ENCODE measurements around the gene PPM1B.
"Not testable (repeated sequence)": the region's sequence is repeated elsewhere in the genome, so short reads cannot be mapped to it uniquely, and the experiment has no call there.

PPM1B gene

DNA sequence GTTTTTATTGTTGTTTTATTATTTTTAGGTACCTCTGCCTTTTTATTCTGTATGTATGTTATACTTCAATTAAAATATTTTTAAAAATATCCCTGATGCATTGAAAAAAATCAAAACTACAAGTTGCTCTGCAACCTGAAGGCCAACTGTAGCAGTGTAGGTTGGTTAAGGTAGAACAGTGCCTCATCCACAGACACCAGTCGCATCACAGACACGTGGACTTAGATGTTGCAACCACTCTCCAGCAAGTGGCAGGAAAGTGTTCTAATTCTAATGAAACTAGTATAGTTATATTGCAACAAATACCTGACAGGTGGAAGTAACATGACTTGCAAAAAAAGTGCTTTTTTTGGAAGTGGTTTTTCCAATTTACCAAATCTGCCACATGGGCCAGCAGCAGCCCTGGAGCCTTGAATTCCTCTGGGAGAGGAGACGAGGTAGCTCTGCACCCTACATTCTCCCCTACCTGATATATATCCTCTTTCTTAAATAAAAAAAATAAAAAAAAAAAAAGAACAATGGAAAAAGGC is 78.2 kb downstream of the PPM1B start:
- in situ Hi-C loops (cut with MboI; ENCODE audit: low sequenced_read_pairs), result no loop called here

DNA sequence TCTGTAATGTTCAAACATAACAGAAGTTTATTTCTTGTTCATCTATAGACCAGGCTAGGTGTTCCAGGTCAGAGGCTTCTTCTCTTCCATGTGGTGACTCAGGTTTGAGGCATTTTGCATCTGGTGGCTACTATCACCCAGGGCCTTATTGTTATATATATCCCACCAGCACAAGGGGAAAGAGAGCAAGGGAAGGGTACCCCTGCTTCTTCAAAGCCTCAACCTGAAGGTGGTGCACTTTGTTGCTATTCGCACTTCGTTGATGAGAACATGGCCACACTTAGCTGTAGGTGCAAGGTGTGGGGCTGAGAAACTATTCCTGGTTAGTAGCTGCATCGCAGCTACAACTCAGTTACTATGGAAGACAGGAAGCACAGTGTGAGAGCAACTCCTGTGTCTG is 79.2 kb downstream of the PPM1B start:
- in situ Hi-C loops (cut with MboI; ENCODE audit: low sequenced_read_pairs), result no loop called here

DNA sequence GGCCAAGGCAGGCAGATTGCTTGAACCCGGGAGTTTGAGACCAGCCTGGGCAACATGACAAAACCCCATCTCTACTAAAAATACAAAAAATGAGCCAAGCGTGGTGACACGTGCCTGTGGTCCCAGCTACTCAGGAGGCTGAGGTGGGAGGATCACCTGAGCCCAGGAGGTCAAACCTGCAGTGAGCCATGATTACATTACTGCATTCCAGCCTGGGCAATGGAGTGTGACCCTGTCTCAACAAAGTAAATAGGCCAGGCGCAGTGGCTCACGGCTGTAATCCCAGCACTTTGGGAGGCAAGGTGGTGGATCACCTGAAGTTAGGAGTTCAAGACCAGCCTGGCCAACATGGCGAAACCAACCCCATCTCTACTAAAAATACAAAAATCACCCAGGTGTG is 80.6 kb downstream of the PPM1B start:
- in situ Hi-C loops (cut with MboI; ENCODE audit: low sequenced_read_pairs), result not testable (repeated sequence)

DNA sequence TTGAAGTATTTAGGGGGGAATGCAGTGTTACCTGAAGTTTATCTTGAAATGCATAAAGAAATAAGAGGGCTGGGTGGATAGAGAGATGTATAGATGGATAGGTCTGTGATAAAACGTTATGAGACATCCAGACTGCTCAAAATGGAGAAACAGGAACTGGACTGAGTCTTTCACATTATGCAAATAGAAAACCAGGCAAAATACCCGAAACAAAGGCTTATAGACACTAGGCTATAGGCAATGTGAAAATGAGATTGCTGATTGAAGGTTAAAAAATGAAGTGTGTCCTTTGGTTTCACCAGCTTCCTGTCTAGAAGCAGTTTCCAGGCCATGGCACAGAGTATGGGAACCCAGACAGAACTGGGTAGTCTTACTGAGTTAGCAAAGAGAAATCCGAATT is 81.7 kb downstream of the PPM1B start:
- in situ Hi-C loops (cut with MboI; ENCODE audit: low sequenced_read_pairs), result no loop called here

DNA sequence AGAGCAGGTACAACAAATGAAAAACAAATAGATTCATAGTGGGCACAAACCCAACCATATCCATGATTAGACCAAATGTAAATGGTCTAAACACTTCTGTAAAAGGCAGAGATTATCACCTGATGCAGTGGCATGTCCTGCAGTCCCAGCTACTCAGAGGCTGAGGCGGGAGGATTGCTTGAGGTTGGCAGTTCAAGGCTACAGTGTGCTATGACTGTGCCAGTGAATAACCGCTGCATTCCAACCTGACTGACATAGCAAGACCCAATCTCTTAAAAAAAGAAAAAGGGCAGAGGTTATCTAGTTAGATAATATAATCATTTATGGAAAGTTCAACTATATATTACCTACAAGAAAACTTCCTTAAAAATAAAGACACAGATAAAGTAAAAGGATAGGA is 85.3 kb downstream of the PPM1B start:
- in situ Hi-C loops (cut with MboI; ENCODE audit: low sequenced_read_pairs), result no loop called here

DNA sequence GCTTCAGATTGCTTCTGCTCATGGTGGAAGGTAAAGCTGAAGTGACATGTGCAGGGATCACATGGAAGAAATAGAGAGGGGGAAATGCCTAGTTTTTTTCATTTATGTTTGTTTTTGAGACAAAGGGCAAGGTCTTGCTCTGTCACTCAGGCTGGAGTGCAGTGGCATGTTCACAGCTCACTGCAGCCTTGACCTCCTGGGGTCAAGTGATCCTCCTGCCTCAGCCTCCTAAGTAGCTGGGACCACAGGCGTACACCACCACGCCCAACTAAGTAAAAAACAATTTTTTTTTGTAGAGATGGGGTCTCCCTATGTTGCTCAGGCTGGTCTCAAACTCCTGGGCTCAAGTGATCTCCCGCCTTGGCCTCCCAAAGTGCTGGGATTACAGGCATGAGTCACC is 87.0 kb downstream of the PPM1B start:
- in situ Hi-C loops (cut with MboI; ENCODE audit: low sequenced_read_pairs), result not testable (repeated sequence)

DNA sequence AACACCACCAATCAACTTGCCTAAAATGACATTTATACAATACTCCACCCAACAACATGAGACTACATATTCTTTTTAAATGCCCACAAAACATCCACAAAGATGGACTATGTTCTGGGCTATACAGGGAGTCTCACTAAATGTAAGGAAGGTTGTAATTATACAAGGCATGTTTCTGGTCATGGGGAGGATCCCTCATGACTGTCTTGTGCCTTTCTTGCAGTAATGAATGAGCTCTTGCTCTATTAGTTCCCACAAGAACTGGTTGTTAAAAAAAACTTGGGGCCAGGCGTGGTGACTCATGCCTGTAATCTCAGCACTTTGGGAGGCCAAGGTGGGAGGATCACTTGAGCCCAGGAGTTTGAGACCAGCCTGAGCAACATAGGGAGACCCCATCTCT is 89.1 kb downstream of the PPM1B start:
- in situ Hi-C loops (cut with MboI; ENCODE audit: low sequenced_read_pairs), result not testable (repeated sequence)

DNA sequence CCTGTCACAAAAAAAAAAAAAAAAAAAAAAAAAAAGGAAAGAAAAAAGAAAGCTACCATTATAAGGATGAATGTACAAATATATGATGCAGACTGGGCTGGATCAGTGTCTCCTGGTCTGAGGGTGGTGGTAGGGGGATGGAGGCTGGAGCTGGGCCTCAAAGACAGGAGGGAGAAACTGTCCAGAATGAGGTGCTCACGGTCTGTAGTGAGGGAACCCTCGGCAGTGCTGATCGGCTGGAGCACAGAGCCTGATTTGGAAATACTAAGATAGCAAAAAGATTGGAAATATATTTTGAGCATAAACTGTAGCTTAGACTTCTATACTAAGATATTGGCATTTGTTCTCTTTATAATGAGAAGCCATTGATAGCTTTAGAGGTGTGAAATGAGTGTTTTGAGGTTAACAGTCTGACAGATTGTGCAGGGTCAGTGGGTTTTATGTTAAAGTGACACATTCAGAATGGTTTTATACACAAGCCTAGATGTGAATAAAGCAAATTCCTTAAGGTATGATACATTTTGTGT is 98.7 kb downstream of the PPM1B start:
- in situ Hi-C loops (cut with MboI; ENCODE audit: low sequenced_read_pairs), result no loop called here

DNA sequence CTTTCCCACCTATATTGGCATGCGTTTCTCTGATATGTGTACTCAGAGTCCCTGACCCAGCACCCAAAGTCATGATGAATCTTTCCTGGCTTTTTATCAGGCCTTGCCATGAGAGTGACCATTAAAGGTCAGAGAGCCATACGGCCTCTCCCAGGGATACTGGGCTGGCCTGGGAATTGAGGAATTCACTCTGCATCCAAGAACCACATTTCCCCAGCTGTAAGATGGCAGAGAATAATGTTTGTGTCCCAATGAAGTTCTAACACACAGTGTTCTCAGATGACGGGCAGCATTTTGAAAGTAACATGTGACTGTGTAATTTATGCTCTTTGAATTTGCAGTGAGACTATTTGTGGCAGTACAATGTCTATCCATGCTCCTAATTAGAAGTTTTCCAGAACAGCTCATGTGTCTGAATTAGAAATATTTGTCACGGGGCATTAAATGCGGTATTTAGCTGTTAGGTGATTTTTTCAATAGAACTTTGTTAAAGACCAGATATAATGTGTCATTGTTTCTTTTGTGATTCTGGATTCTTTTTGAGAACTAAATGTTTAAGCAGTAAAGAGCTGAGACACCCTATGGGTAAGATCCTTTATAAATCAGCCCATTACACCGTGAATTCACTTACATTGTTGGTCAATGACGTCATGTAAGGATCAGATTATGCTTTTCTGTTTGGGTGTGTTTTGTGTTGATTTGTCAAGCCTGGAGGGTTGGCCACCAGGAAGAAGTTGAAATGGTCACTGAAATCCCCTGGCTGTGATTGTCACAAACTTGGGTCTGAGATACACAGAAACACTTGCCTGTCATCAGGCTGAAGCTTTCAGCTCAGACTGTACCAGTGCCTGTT is 99.3 kb downstream of the PPM1B start:
- in situ Hi-C loops (cut with MboI; ENCODE audit: low sequenced_read_pairs), result no loop called here

DNA sequence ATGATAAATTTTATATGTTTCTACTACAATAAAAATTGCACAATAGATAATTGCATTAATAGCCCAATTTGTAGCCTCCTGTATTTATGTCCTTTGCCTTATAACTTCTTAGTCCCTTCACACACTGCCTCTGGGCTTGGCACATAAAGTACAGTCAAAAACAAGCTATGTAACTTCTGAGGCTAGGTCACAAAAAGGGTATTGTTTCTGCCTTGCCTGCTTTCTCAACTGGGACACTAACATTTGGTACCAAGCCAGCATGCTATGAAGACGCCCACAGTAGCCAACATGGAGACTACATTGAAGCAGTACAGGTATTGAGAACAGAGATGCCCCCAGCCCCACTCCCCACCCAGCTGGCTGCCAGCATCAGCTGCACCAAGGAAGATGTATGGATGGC is 101.2 kb downstream of the PPM1B start:
- in situ Hi-C loops (cut with MboI; ENCODE audit: low sequenced_read_pairs), result no loop called here

DNA sequence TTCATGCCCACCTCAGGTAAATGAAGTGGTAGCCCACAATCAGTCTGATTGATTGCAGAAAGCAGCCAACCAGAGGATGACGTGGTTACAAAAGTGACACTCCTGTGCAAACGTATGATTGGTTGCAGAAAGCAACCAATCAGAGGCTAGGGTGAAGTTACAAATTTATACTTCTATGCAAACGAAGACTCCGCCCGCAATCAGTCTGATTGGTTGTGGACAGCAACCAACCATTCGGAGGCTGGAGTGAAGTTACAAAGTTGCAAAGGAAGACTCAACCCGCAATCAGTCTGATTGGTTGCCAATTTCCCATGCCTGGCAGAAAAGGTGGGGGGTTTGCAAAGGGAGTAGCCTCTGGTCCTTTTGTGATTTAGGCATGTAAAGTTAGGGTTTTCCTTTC is 102.6 kb downstream of the PPM1B start:
- in situ Hi-C loops (cut with MboI; ENCODE audit: low sequenced_read_pairs), result no loop called here

DNA sequence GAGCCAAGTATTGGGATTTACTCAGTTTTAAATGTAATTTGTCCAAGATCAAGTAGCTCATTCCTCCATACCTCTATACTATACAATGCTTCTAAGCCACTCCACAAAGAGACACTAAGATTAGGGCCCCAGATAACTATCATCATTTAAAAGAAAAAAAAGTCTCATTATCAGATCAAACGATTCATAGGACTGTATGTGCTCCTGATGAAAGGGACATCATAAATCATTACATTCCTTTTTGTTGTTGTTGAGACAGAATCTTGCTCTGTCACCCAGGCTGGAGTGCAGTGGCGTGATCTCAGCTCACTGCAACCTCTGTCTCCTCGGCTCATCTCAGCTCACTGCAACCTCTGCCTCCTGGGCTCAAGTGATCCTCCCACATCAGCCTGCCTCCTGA is 104.4 kb downstream of the PPM1B start:
- in situ Hi-C loops (cut with MboI; ENCODE audit: low sequenced_read_pairs), result no loop called here

DNA sequence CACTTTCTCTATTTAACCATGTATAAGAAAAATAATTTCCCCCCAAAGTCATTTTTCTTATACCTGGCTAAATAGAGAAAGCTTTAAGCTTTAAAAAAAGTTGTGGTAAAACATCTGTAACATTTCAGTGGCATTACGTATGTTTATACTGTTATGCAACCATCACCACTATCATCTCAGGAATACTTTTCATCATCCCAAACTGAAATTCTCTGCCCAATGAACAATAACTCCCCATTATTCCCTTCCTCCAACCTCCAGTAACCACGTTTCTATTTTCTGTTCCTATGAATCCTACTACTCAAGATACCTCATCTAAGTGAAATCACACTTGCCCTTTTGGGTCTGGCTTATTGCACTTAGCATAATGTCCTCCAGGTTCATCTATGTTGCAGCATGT is 104.9 kb downstream of the PPM1B start:
- in situ Hi-C loops (cut with MboI; ENCODE audit: low sequenced_read_pairs), result no loop called here

DNA sequence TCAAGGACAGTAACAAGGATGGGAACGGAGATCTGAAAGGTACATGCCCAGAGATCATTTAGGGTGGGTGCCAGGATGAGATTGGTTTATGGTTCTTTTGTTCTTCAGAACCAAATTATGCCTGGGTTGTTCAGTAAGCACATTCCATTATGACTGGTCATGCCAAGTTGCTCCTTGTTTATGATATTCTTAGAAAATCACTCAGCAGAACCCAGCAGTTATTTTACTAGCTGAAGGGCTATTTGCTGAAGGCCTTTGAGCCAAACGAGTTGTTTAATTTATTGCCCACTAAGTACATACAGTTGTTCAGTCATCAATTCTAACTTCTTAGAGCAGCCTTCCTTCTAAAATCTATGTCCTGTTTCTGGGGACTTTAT is 107.2 kb downstream of the PPM1B start:
- in situ Hi-C loops (cut with MboI; ENCODE audit: low sequenced_read_pairs), result loop anchor here (25.0 kb wide), 1 partner anchor 189 kb away; no protein-coding TSS in a partner anchor

DNA sequence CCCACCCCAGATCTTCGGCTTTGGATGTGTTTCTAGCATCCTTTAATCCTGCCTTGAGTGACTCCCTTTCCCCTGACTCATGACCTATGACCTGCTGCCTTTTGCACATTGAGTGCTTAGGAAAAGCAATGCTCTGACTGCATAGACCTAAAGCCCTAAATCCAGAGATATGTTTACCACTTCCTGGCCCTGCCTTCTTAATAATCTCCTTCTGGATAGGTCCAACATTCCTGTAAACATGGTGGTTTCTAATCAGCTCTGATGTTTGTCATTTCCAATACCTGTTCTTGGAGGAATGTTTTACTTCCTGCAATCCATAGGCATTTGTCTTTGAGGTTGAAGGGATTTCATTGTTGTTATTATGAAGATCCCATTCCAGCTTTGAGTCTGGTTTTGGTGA is 108.9 kb downstream of the PPM1B start:
- in situ Hi-C loops (cut with MboI; ENCODE audit: low sequenced_read_pairs), result loop anchor here (25.0 kb wide), 1 partner anchor 190 kb away; no protein-coding TSS in a partner anchor

DNA sequence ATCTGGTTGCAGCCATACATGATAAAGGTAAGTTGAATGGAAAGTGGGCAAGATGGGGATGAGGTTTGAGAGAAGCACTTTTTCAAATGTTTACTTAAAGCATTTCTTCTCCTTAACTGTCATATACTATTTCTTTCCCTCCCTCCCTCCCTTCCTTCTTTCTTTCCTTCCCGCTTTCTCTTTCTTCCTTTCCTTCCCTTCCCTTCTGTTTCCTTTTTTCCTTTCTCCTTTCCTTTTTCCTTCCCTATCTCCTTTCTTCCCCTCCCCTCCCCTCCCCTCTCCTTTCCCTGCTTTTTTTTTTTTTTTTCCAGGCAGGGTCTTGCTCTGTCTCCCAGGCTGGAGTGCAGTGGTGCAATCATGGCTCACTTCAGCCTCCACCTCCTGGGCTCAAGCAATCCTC is 112.2 kb downstream of the PPM1B start:
- in situ Hi-C loops (cut with MboI; ENCODE audit: low sequenced_read_pairs), result loop anchor here (25.0 kb wide), 1 partner anchor 194 kb away; no protein-coding TSS in a partner anchor

Data from HL-60/S4 (cell line).